GM19240 (cell line): ENCODE data around the gene BFSP2.

Experiments
- DNase-seq: peaks from one replicate; pipeline ENCODE4 v3.0.0; 2011; ENCODE audit warnings: low spot score; ENCODE audit not compliant: insufficient read length

Gene BFSP2

DNA sequence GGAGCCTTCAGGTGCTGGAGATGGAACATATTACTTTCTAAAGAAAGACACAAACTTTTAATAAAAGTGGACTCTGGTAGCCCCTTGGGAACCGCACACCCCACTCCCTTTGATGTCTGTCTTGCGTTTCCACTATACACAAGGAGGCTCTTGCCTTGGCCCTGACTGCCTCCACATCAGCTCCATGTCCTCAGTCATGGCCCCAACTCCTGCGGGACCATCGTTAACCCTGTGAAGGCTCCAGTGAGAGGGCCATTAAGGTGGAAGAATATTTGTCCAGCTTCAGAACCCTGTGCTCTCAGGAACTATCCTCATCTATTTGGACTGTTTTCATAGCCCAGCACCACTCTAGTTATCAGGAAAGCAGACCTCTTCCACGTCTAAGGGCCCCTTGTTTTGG is 16.1 kb upstream of the BFSP2 start:
- DNase-seq: no peak

DNA sequence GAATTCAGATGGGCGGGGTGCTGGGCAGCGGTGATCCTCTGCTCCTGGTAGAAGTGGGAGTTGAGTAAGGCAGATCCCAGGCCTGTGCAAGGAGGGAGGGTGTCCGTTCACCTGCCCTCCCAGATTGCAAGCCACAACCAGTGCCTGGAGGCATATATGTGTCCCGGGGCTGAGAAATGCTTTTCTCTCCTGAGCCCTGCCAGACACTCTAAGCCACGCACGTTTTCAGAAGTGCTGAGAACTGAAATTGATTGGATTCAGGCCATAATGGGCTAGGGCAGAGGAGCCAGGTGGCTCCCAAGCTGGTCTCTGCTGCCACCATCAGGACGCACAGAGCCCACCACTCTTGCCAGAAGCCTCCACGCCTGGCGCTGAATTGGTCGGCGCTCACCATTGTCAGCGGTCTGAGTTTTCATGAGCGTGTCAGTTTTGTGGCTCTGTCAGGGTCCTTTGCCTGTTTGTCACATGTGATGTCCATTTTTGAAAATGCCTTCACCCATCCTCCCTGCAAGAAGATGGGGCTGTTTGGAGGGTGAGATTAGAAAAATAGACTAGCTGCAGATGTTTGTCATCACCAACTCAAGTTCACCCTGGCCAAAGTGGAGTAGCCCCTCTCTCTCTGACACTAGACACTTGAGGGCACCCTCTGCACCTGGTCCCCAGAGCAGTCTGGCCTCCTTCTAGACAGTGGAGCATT is 15.4 kb upstream of the BFSP2 start:
- peak; percentile 47 for DNase-seq

GRCh38 chr3:133386876-133387275 is 13.0 kb upstream of the BFSP2 start:
- DNase-seq: no peak

GRCh38 chr3:133387341-133387740 is 12.5 kb upstream of the BFSP2 start:
- no peak for DNase-seq

DNA sequence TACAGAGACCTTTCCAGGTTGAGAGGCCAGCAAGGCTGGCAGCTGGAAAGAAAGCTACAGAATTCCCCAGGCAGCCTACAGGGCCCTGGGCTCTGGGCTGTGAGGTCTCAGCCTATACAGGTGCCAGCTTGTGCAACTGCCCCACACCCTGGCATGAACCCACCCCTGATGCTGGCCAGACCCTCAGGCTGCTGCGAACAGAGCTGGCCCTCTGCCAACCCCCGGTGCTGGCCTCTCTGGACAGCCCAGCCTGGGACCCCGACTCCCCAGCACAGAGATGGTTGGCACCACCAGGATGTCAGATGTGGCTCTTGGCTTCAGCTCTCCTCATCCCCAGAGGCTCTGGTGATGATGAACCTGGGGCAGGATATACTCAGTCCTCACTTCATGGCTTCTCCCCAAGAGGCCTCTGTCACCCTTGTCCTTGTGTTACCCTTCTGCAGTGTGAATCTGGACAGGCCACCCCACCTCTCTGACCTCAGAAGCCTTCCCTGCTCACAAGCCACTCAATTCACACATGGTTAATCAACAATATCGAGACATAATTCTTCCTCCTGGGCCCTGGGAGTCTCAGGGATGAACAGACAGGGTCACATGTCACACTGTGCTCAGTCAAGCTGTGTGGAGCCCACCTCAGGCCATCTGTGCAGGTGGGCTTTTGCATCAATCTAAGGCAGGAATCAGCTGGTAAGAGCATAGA is 11.0 kb upstream of the BFSP2 start:
- DNase-seq: no peak

- DNase-seq: no peak
Measured at GRCh38 chr3:133390715-133391114, 9.1 kb upstream of the BFSP2 start.

DNA sequence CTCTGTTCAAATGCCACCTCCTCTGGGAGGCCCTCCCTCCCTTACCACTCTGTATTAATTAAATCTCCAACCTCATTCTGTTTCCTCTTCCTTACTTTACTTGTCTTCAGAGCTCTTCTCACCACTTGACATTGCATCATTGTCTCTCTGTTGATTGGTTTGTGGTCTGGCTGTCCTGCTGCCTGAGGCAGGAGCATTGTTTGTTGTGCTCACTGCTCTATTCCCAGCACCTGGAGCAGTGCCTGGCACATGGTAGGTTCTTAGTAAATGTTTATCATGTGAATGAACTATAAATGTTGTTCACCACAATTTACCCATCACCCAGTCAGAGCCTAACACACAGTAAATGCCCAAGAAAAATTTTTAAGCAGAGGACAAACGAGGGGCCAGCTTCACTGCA is 6.7 kb upstream of the BFSP2 start:
- DNase-seq: no peak

DNA sequence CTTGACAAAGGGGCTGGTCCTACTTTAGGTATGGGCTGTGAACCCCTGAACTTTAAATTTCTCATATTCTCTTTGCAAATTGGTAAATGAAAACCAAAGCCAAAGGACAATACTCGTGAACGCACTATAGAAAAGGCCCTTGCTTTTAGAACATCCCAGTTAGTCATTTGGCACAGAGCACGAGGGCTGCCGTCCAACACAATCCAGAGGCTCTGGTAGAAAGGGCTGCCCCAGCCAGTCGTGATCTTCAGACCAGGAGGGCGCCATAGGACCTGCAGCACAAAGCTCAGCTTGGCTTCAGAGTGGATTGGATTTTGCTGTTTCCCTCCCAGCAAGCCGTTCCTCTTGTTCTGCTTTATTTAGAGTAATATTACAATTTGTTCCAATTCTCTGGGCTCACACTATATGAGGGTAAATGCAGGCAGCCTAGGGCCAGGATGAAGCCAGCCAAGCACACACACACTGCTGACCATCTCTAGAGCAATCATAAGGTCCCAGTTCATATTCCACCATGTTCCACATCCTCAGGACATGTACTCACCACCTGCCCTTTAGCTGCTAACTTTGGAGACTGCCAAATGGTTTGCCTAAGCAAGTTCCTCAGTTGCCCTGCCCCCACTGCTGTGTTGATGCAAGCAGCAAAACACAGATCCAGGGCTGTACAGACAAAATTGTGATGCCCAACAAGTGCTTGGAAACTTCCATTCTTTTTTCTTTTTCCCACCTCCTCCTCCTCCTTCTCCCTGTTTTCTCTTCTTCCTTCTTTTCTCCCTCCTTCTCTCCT is 6.0 kb upstream of the BFSP2 start:
- no peak for DNase-seq

DNA sequence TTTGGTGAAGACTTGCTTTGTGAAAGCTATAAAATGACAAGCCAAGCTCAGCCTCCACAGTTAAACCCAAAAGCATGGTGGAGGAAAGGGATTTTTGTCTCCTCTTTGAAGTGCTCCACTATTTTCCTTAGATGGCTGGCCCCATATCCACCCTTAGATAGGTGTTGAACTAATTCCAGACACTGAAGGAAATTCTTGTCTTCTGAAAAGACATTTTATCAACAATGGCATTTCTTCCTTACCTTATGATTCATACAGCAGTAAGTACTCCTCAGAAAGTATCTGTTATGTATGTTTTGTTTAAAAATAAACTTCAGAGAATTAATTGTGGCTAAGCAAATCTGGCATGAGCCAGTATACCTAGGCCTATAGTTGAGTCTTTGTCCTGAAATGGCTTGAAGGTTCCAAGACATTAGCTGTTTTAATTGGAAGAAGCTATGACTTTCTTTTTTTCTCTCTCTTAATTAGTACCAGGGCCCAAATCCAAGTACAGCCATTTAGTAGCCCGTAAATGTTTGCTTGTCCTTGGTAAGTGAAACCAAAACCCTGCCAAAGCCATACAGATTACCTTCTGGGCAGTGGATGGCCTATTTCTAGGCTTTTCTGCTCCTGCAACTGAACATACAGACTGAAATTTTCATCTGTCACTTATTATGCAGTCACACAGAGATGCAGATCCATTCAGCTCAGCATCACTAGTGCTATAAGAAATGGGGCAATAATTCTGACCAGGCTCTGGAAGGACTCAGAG is 5.1 kb upstream of the BFSP2 start:
- DNase-seq: no peak

- no peak for DNase-seq
Measured at GRCh38 chr3:133396906-133397305, 3.0 kb upstream of the BFSP2 start.

DNA sequence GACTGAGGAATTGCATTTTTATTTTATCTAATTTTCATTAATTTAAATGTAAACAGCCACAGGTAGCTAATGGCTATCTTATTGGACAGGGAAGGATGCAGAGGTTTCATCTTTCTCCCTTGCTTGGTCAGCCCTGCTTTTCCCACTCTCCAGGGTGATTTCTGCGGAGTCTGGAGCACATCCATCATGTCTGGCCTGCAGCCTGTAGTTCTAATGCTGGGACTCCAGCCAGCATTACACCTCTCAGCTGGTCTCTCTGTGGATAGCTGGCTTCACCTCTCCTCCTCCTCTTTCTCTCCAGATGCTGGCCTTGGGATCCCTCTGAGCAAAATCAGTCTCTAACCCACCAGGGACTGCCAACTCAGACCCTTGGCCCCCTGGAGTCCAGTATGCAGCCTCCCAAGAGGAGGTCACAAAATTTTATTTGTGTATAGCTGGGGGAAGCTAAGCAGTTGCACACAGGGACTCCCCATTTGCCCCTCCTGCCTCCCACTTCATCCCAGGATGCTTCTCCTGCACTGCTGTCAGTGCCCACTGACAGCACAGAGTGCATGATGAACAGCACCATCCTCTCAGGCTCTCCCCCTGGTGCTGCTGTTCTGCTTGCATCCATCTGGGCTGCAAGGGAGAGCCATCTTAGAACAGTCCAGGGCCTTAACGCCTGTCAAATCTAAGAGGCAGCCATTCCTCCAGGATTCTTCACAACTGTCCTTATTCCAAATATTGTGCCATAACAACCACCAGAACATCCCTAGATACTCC is 1.7 kb downstream of the BFSP2 start:
- no peak for DNase-seq

- no peak for DNase-seq
Measured at GRCh38 chr3:133404920-133405319, 5.1 kb downstream of the BFSP2 start.

DNA sequence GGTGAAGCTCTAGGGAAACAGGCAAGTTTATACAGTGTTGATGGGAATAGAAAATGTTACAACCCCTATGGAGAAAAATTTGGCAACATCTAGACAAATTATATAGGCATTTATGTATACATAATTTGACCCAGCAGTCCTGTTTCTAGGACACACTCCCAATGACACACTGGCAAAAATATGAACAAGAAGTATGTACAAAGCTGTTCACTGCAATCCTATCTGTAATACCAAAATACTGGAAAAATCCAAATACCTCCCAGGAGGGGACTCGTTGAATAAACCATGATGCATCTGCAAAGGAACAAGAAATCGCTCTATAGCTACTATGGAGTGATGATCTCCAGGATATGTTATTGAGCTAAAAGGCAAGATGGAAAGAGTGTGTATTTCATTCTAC is 8.5 kb downstream of the BFSP2 start:
- DNase-seq: no peak

DNA sequence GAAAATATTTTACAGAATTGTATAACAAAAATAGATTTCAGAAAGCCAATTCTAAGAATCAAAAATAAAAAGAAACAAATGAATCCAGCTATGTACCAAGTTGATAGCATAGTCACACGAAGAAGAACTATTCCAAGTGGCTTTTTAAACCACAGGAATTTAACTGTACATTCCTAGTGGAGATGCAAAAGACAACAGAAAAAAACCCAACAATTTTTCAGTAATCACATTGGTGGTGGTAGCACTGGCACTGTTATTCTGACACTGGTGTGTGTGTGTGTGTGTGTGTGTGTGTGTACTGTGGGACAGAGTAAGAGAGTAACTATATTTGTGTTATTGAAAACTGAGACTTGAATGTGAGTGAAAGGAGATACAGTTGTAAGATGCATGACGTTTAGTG is 9.1 kb downstream of the BFSP2 start:
- DNase-seq: no peak

GRCh38 chr3:133410191-133410892 is 10.5 kb downstream of the BFSP2 start:
- no peak for DNase-seq

DNA sequence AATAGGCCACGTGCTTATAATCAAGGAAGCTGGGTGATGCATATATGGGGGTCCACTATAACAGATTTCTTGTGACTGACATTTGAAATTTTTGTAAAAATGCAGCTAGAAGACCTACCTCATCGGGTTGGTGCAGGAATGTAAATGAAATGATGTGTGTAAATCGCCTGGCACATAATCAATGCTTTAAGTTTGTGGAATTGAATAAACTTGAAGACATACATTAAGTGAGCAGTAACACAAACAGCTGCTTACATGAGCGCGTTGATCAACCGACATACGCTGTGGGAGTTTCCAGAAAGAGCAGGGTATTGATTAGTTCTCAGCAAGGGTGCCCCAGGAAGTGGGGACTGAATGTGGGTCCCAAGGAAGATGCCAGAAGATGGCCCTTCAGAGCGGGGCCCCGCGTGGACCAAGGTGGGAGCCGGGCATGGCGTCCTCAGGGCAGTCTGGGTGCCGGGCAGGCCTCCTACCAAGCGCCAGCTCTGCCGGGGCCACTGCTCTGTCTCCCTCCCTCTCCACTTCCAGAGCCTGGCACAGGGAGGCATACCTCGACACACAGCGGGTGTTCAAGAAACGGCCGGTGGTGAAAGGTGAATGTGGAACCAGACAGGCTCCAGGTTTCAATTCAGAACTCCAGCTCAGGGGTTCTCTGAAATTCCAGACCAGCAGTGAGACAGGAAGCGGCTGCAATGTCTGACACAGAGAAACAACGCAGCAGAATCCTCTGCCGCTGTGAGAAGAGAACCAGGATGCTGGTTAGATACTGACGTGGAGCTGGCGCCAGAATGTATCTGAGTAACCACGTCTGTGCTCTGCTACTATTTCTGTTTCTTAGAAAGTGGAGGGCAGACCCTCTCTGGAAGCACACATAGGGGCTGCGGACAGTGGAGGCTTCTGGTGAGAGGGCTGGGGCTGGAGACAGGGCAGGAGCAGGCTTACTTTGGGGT is 12.6 kb downstream of the BFSP2 start:
- no peak for DNase-seq

DNA sequence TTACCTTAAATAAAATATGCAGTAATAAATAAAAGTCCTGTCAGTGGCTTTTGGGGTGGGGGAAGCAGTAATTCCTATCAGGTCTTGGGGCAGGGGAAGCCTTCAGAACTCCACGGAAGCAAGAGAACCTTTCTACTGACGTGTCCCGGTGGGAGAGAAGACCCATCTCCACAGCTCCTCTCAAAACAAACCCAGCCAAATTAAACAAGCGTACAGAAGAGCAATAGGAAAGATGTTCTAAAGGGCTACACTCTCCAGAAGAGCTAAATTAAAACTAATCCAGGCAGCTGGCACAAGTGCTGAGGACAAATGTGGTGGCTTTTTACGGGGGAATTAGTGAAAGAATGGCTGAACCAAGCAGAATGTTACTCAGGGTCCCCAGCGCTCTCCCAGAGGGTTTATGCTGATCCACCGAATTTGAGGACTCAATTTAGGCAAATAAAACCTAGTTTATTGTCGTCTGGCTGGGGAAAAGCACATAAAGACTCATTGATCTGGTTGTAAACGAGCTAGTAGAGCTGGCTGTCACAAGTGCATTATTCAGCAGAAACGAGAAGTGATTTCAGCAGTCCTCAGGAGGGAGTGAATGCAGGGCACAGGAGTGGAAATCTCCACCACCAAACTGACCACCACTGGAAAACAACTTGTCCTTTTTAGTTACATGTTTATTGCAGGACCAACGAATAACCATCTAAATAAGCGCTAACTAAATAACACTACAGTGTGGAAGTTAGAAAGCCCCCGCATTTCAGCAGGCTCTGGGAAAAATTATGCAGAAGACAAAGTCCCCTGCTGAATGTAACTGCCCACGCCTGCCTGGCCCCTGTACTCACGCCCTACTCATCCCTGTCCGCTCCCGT is 13.5 kb downstream of the BFSP2 start:
- DNase-seq: no peak

- DNase-seq: no peak
Measured at GRCh38 chr3:133414021-133414392, 14.2 kb downstream of the BFSP2 start.
